Spleen (tissue), 11 donors: ENCODE measurements around the gene HTATSF1. TPM values are rescaled to one million over a fixed set of nuclear protein-coding genes. Genes with fewer than 3 reads are reported as not detected.

Experiments used
- DNase-seq: peaks from one replicate; pipeline ENCODE4 v3.0.0-alpha.2; 2020
- H3K27ac ChIP-seq, 8 donors: fragments of 200-600 bp; sonication (generic) in 7 of 8; 1 replicate in 4 of 8; 2 replicates in 4 of 8; pipeline versions ENCODE4 v1.5.0 to v1.8.0; 2016 to 2021; ENCODE audit warnings: inconsistent platforms in 4 of 8, mild to moderate bottlenecking in 4 of 8, moderate library complexity in 1 of 8
- H3K27me3 ChIP-seq, 7 donors: fragments of 200-600 bp; sonication (generic) in 6 of 7; replicated peaks in 1 of 7; 1 replicate in 4 of 7; 2 replicates in 3 of 7; pipeline versions ENCODE4 v1.5.0 to v1.8.0; 2016 to 2021; ENCODE audit warnings: inconsistent platforms in 3 of 7, mild to moderate bottlenecking in 1 of 7
- H3K36me3 ChIP-seq, 6 donors: fragments of 200-600 bp; sonication (generic) in 5 of 6; 1 replicate in 4 of 6; 2 replicates in 2 of 6; pipeline versions ENCODE4 v1.5.0 to v1.8.0; 2016 to 2021; ENCODE audit warnings: inconsistent platforms in 2 of 6
- H3K4me1 ChIP-seq, 6 donors: fragments of 200-600 bp; sonication (generic) in 5 of 6; 1 replicate in 3 of 6; 2 replicates in 3 of 6; pipeline versions ENCODE4 v1.5.0 to v1.8.0; 2016 to 2021; ENCODE audit warnings: inconsistent platforms in 3 of 6
- H3K4me3 ChIP-seq, 8 donors: fragments of 200-600 bp; sonication (generic) in 7 of 8; 1 replicate in 4 of 8; 2 replicates in 4 of 8; pipeline versions ENCODE4 v1.5.0 to v1.8.0; 2016 to 2021; ENCODE audit warnings: inconsistent platforms in 4 of 8, mild to moderate bottlenecking in 4 of 8, moderate library complexity in 2 of 8
- H3K9me3 ChIP-seq, 8 donors: fragments of 200-600 bp; sonication (generic) in 7 of 8; 1 replicate in 4 of 8; 2 replicates in 4 of 8; pipeline versions ENCODE4 v1.5.0 to v1.8.0; 2016 to 2021; ENCODE audit warnings: inconsistent platforms in 4 of 8
- CTCF ChIP-seq, 11 experiments: fragments of 200-600 bp in 7 of 11; fragments of 450-650 bp in 4 of 11; sonication (generic) in 4 of 11; IDR thresholded peaks in 8 of 11; conservative IDR thresholded peaks in 3 of 11; 1 replicate in 7 of 11; 2 replicates in 4 of 11; pipeline versions ENCODE4 v1.4.0 to v1.8.0; 2016 to 2021; ENCODE audit warnings: antibody characterized with exemption in 11 of 11, inconsistent platforms in 4 of 11, mild to moderate bottlenecking in 1 of 11
- POLR2A ChIP-seq, 3 donors: fragments of 450-650 bp; IDR thresholded peaks; one replicate each; pipeline ENCODE4 v1.5.1; 2017; ENCODE audit warnings: antibody characterized with exemption in 3 of 3, mild to moderate bottlenecking in 1 of 3
- POLR2AphosphoS5 ChIP-seq, 3 donors: sonication (generic); formaldehyde crosslinking; IDR thresholded peaks; one replicate each; pipeline ENCODE4 v1.5.1; 2017; ENCODE audit warnings: antibody characterized with exemption in 3 of 3
- WGBS, 5 donors: extraction: QIAGEN DNeasy Blood & Tissue Kit in 3 of 5; methylation state at CpG; one replicate each; pipeline versions ENCODE4 v1.1.5 to v1.1.7; 2013 to 2018; 5-methylcytosine and 5-hydroxymethylcytosine counted together
- intact Hi-C: fragments of 100-400 bp; cut with DNase I; formaldehyde crosslinking; loops from one replicate; pipeline ENCODE4 v1.15.0; 2023; ENCODE audit warnings: low total_unique reads
- polyA plus RNA-seq, 3 donors: library from polyadenylated mRNA; stranded (reverse); fragments of 200-250 nt; gene quantifications; one replicate each; pipeline ENCODE4 v1.2.1, GENCODE V29; 2013
- total RNA-seq, 7 donors: library from RNA; depleted of rRNA in 3 of 7; stranded (reverse); fragments of >200 nt in 3 of 7; fragmentation: NEBNext Ultra II Directional in 4 of 7; extraction: Animal tissue kit (Norgen Biotek cat#: 25700) in 4 of 7; gene quantifications; one replicate each; pipeline versions ENCODE4 v1.1.0 to v1.2.1, GENCODE V29; 2016 to 2021
- donor health status: healthy with polysubstance abuse.
- donor health status: DM: no; HTN: no; CAD: no; lungs with moderate emphysema.
- donor health status: DM: no; HTN: no; CAD: no.
- donor health status: Bipolar disorder and iron deficiency.
- donor health status: healthy.
- donor health status: DM: no; HTN: no; CAD: no.
- donor health status: DM: yes; HTN: yes; CAD: no.

The HTATSF1 gene
- total and polyA plus RNA-seq, 10 donors, result 15.8 to 40.5 (median 25.5) TPM

GRCh38 chrX:136453114-136453513, 44.3 kb upstream of the HTATSF1 start:
- no peak overlapping the region for H3K4me3 ChIP-seq
- TF ChIP-seq POLR2AphosphoS5 (IDR thresholded peaks at IDR 0.05) (no peak), CTCF (IDR thresholded peaks at IDR 0.05 in 8 of 11, conservative IDR thresholded peaks at IDR 0.05 in 3 of 11) (no peak), POLR2A (IDR thresholded peaks at IDR 0.05) (no peak)
- H3K9me3 ChIP-seq, result no peaks in the 10 kb centered on the region
- H3K27ac ChIP-seq, result no peak overlapping the region
- H3K36me3 ChIP-seq, result no peaks in the 10 kb centered on the region
- H3K27me3 ChIP-seq, result peaks cover 0 to under 1% (median 0%) of the 10 kb centered on the region in 7 donors
- intact Hi-C loops, result no loop called here
- no peaks in the 10 kb centered on the region for H3K4me1 ChIP-seq
- no peak for DNase-seq
- 63 to 89% (median 71%) methylated on average over 1 of the region's 1 CpG for WGBS, 5 donors

- Histone ChIP-seq H3K4me3 (no peak overlapping the region), H3K27ac (no peak overlapping the region), H3K4me1 (no peaks in the 10 kb centered on the region), H3K36me3 (no peaks in the 10 kb centered on the region), H3K27me3 (no peaks in the 10 kb centered on the region), H3K9me3 (no peaks in the 10 kb centered on the region)
- intact Hi-C loops, result no loop called here
- no peak for DNase-seq
- WGBS, 5 donors, result 38 to 88% (median 61%) methylated on average over 1 of the region's 1 CpG
- no peak for TF ChIP-seq CTCF (IDR thresholded peaks at IDR 0.05 in 8 of 11, conservative IDR thresholded peaks at IDR 0.05 in 3 of 11)
- TF ChIP-seq POLR2AphosphoS5 (IDR thresholded peaks at IDR 0.05), result no peak
- TF ChIP-seq POLR2A (IDR thresholded peaks at IDR 0.05), result no peak
These were observed 43.6 kb upstream of the HTATSF1 start for GRCh38 chrX:136453771-136454170.

GRCh38 chrX:136456133-136456532, 41.3 kb upstream of the HTATSF1 start:
- Histone ChIP-seq H3K27me3 (no peaks in the 10 kb centered on the region), H3K36me3 (no peaks in the 10 kb centered on the region), H3K9me3 (no peaks in the 10 kb centered on the region), H3K4me3 (no peak overlapping the region), H3K4me1 (no peaks in the 10 kb centered on the region), H3K27ac (no peak overlapping the region)
- WGBS, 5 donors, result 70 to 89% (median 84%) methylated on average over 6 of the region's 6 CpGs
- intact Hi-C loops, result no loop called here
- no peak for DNase-seq
- TF ChIP-seq POLR2AphosphoS5 (IDR thresholded peaks at IDR 0.05), result no peak
- no peak for TF ChIP-seq CTCF (IDR thresholded peaks at IDR 0.05 in 8 of 11, conservative IDR thresholded peaks at IDR 0.05 in 3 of 11)
- TF ChIP-seq POLR2A (IDR thresholded peaks at IDR 0.05), result no peak

- WGBS, 5 donors, result 49 to 75% (median 69%) methylated on average over 5 of the region's 5 CpGs
- TF ChIP-seq POLR2AphosphoS5 (IDR thresholded peaks at IDR 0.05), result no peak
- no peak for TF ChIP-seq POLR2A (IDR thresholded peaks at IDR 0.05)
- DNase-seq, result no peak
- H3K36me3 ChIP-seq, result no peaks in the 10 kb centered on the region
- intact Hi-C loops, result no loop called here
- no peaks in the 10 kb centered on the region for H3K27me3 ChIP-seq
- H3K27ac ChIP-seq, result no peak overlapping the region
- H3K4me3 ChIP-seq, result no peak overlapping the region
- no peaks in the 10 kb centered on the region for H3K4me1 ChIP-seq
- H3K9me3 ChIP-seq, result no peaks in the 10 kb centered on the region
These were observed 40.0 kb upstream of the HTATSF1 start for GRCh38 chrX:136457303-136457917.
